ENCODE data around the gene CAMK2D.

Gene CAMK2D

GRCh38 chr4:113553082-113553481, 208.5 kb downstream of the CAMK2D start:
- no peak for DNase-seq (ENCODE audit: low read depth)
- no peak overlapping the region for H3K4me3 ChIP-seq (ENCODE audit: low read depth, low read length)
- no peak for TF ChIP-seq CTCF (IDR thresholded peaks at IDR 0.05; ENCODE audit: insufficient read depth, low read depth, low read length, missing control alignments)

- TF ChIP-seq CTCF (IDR thresholded peaks at IDR 0.05; ENCODE audit: insufficient read depth, low read depth, low read length, missing control alignments) = no peak
- H3K4me3 ChIP-seq (ENCODE audit: low read depth, low read length) = no peak overlapping the region
- DNase-seq (ENCODE audit: low read depth) = no peak
These were observed 211.0 kb downstream of the CAMK2D start for GRCh38 chr4:113550510-113550909.

- no peak overlapping the region for H3K4me3 ChIP-seq (ENCODE audit: low read depth, low read length)
- no peak for DNase-seq (ENCODE audit: low read depth)
- TF ChIP-seq CTCF (IDR thresholded peaks at IDR 0.05; ENCODE audit: insufficient read depth, low read depth, low read length, missing control alignments) = no peak
These were observed 213.2 kb downstream of the CAMK2D start for GRCh38 chr4:113548303-113548702.

GRCh38 chr4:113547487-113548042, 214.0 kb downstream of the CAMK2D start:
- peak; percentile 95 for TF ChIP-seq CTCF (IDR thresholded peaks at IDR 0.05; ENCODE audit: insufficient read depth, low read depth, low read length, missing control alignments)
- DNase-seq (ENCODE audit: low read depth) = peak; percentile 97
- H3K4me3 ChIP-seq (ENCODE audit: low read depth, low read length) = no peak overlapping the region

GRCh38 chr4:113541933-113542332, 219.6 kb downstream of the CAMK2D start:
- no peak for DNase-seq (ENCODE audit: low read depth)
- no peak for TF ChIP-seq CTCF (IDR thresholded peaks at IDR 0.05; ENCODE audit: insufficient read depth, low read depth, low read length, missing control alignments)

GRCh38 chr4:113540859-113541258, 220.7 kb downstream of the CAMK2D start:
- DNase-seq (ENCODE audit: low read depth) = no peak
- no peak overlapping the region for H3K4me3 ChIP-seq (ENCODE audit: low read depth, low read length)
- no peak for TF ChIP-seq CTCF (IDR thresholded peaks at IDR 0.05; ENCODE audit: insufficient read depth, low read depth, low read length, missing control alignments)

More at GRCh38 chr4:113541933-113542332, 219.6 kb downstream of the CAMK2D start:
- H3K4me3 ChIP-seq (ENCODE audit: low read depth, low read length) = no peak overlapping the region

- DNase-seq (ENCODE audit: low read depth) = no peak
- H3K4me3 ChIP-seq (ENCODE audit: low read depth, low read length) = no peak overlapping the region
- no peak for TF ChIP-seq CTCF (IDR thresholded peaks at IDR 0.05; ENCODE audit: insufficient read depth, low read depth, low read length, missing control alignments)
These were observed 222.1 kb downstream of the CAMK2D start for GRCh38 chr4:113539408-113539807.

Data from GM12865 (cell line).